ENCODE results near the gene EDEM2.
A peak's percentile ranks its signal among the peaks of the same experiment; 100 is the strongest.
"Not testable (repeated sequence)": the region's sequence is repeated elsewhere in the genome, so short reads cannot be mapped to it uniquely, and the experiment has no call there.

Gene EDEM2

GRCh38 chr20:35168701-35169409, 21.7 kb upstream of the EDEM2 start:
- DNase-seq: not testable (repeated sequence)

- no peak for DNase-seq
Measured at GRCh38 chr20:35167787-35168186, 20.7 kb upstream of the EDEM2 start.

GRCh38 chr20:35166242-35166830, 19.2 kb upstream of the EDEM2 start:
- peak in 1 of 3 donors; percentile 6 for DNase-seq

- no peak for DNase-seq
Measured at GRCh38 chr20:35165221-35166185, 18.4 kb upstream of the EDEM2 start.

- DNase-seq: not testable (repeated sequence)
Measured at GRCh38 chr20:35164531-35164930, 17.4 kb upstream of the EDEM2 start.

- DNase-seq: not testable (repeated sequence)
Measured at GRCh38 chr20:35160341-35160740, 13.2 kb upstream of the EDEM2 start.

GRCh38 chr20:35156978-35157377, 9.8 kb upstream of the EDEM2 start:
- no peak for DNase-seq

GRCh38 chr20:35155936-35156335, 8.8 kb upstream of the EDEM2 start:
- no peak for DNase-seq

GRCh38 chr20:35151736-35152135, 4.6 kb upstream of the EDEM2 start:
- DNase-seq: no peak

GRCh38 chr20:35150846-35151579, 3.9 kb upstream of the EDEM2 start:
- no peak for DNase-seq

- peak; percentile 64 to 71 (median 65) for DNase-seq
Measured at GRCh38 chr20:35147575-35148071, 487 bp upstream of the EDEM2 start.

- peak in 2 of 3 donors; percentile 37 to 47 for DNase-seq
Measured at GRCh38 chr20:35146299-35146919, 727 bp downstream of the EDEM2 start.

- peak; percentile 24 to 66 (median 41) for DNase-seq
Measured at GRCh38 chr20:35145141-35145564, 2.0 kb downstream of the EDEM2 start.

GRCh38 chr20:35144694-35145093, 2.4 kb downstream of the EDEM2 start:
- peak; percentile 80 to 92 (median 89) for DNase-seq

GRCh38 chr20:35135867-35136586, 11.1 kb downstream of the EDEM2 start:
- DNase-seq: peak in 1 of 3 donors; percentile 40

- no peak for DNase-seq
Measured at GRCh38 chr20:35134880-35135279, 12.3 kb downstream of the EDEM2 start.

GRCh38 chr20:35134472-35134871, 12.7 kb downstream of the EDEM2 start:
- DNase-seq: no peak

- no peak for DNase-seq
Measured at GRCh38 chr20:35133735-35134134, 13.4 kb downstream of the EDEM2 start.

- DNase-seq: no peak
Measured at GRCh38 chr20:35133031-35133430, 14.1 kb downstream of the EDEM2 start.

GRCh38 chr20:35131934-35132333, 15.2 kb downstream of the EDEM2 start:
- no peak for DNase-seq

- DNase-seq: peak; percentile 52 to 69 (median 63)
Measured at GRCh38 chr20:35129647-35130069, 17.5 kb downstream of the EDEM2 start.

All from suppressor macrophage treated with lipopolysaccharide for 1 hour (primary cell).